Neural progenitor cell (in vitro differentiated cells): Measurements from ENCODE around the gene ZNF385D.

Experiments used
- EZH2 ChIP-seq: fragments of 200-600 bp; sonication (generic); IDR thresholded peaks from 2 replicates; pipeline ENCODE4 v1.6.1; 2017; ENCODE audit warnings: antibody characterized with exemption, mild to moderate bottlenecking, moderate library complexity
- EZH2phosphoT487 ChIP-seq: fragments of 200-600 bp; sonication (generic); IDR thresholded peaks from 2 replicates; pipeline ENCODE4 v1.6.1; 2017; ENCODE audit warnings: antibody characterized with exemption
- TF ChIP-seq, protein P1 (sequence below): fragments of 200-600 bp; sonication (generic); IDR thresholded peaks from 2 replicates; pipeline ENCODE4 v1.5.1; 2017; ENCODE audit warnings: antibody characterized with exemption, mild to moderate bottlenecking

DNA sequence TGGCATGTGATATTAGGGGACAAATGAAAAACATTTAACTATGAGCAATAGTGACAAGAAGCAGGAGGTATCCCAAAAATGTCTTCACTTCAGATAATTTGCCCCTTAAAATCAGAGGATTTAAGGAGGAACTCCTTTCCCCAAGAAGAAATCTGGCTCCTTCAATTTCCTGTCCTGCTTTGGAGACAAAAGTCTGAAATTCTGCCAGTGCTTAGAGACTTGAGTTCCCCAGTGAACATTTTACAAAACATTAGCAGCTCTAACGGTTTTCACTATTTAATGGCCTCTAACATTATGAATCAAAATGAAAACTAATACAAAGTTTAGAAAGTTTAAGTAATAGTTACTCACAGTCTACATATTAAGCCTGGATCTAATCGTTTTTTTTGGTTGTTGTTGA, 40.3 kb upstream of the ZNF385D start:
- TF ChIP-seq, protein P1, sequence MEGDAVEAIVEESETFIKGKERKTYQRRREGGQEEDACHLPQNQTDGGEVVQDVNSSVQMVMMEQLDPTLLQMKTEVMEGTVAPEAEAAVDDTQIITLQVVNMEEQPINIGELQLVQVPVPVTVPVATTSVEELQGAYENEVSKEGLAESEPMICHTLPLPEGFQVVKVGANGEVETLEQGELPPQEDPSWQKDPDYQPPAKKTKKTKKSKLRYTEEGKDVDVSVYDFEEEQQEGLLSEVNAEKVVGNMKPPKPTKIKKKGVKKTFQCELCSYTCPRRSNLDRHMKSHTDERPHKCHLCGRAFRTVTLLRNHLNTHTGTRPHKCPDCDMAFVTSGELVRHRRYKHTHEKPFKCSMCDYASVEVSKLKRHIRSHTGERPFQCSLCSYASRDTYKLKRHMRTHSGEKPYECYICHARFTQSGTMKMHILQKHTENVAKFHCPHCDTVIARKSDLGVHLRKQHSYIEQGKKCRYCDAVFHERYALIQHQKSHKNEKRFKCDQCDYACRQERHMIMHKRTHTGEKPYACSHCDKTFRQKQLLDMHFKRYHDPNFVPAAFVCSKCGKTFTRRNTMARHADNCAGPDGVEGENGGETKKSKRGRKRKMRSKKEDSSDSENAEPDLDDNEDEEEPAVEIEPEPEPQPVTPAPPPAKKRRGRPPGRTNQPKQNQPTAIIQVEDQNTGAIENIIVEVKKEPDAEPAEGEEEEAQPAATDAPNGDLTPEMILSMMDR = no peak
- TF ChIP-seq EZH2 (no peak), EZH2phosphoT487 (no peak)
